HG02610 (cell line): ENCODE results near the gene LY9.
"Not testable (repeated sequence)": the region's sequence is repeated elsewhere in the genome, so short reads cannot be mapped to it uniquely, and the experiment has no call there.

Experiments
- ATAC-seq: cut with Tn5 transposase; IDR thresholded peaks from one replicate; pipeline ENCODE4 v1.9.1; 2021; ENCODE audit warnings: mild to moderate bottlenecking, moderate library complexity; ENCODE audit not compliant: unreplicated experiment

LY9 gene

DNA sequence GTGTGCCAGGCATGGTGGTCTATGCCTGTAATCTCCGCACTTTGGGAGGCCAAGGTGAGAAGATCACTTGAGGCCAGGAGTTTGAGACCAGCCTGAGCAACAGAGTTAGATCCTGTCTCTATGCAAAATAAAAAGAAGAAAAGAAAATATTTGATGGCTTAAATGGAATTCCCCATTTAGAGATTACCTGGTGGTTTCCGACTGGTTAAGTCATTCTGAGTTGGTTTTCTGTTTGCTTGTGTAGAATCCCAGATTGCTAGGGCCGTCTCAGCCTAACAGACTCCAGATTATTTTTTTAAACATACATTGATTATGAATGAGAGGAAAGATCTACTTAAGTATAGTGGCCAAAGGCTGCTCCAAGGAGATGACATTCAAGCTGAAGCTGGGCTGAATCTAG is 22.9 kb upstream of the LY9 start:
- no peak for ATAC-seq

DNA sequence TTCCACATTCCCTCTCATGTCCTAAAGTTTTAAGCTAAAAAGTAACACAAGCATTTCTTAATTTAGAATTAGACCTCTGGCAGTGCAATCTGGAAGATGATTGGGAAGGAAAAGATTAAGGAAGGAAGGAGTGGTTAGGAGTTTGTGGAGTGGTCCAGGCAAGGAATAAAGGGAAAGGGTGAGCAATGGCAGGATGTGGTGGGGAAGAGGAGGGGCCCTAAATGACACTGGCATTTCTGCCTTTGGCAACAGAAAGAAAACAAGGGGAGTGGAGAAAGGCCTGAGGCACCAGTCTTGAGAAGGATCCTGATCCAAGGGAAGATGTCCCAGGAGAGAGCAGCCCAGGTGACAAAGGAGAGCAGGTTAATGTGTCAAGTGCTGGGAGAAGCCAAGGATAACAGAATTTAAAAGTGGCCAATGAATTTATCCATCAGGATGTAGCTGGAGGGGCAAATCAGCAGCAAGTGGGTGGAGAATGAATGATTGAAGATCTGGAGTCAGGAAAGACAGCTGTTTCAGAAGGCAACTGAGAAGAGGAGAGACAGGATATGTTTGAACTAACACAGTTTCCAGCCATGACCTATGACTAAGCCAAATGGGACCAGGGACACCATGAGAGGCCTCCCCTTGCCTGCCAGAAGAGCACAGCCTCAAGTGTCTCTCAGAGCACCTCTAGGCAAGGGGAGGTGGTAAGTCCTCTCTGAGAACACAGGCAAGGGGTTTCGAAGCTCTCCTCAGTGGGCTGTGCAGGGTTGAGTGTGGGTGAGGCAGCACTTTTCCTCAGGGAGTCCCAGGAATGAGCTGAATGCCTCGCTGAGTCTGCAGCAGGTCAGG is 20.9 kb upstream of the LY9 start:
- ATAC-seq, result no peak

DNA sequence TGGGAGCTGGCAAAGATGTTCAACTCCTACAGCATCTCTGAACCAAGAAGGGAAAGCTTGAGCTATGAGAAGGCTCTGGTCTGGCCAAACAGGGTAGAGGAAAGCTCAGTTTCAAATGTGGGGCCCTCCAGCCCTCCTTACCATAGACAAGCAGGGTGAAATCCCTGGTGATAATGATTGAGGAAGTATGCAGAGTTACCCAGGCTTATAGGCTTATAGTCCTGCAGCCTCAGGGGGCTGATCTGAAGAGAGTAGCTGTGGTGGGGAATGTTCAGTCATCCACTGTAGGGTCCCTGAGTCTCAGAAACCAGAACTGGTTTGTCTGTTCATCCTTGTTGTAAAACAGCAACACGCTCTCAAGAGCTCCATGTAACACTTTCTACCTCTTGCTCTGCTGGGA is 19.8 kb upstream of the LY9 start:
- ATAC-seq, result peak; percentile 44

DNA sequence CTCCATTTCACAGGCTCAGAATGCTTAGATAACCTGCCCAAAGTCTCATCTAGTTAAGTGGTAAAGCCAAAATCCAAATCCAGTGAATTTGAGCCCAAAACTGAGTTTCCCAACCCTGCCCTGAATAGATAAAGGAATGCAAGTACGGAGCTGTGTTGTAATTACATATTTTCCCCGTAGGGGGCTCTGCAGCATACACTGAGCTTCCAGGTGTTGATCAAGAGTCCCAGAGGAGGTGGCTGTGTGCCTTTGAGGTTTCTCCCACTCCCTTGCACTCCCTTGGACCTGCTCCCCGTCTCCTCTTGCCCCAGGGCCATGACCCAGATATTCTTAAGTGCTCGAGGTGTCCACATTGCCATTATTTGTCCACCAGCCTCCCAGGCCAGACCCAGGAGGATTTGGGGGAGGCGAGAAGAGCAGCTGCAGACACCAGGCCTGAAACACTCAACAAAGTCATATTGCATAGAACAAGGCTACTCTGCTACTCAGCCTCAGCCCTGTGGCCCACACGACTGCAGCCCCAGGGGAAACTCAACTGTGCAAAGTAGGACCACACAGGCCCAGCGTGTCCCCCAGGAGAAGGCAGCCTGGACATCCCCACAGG is 18.4 kb upstream of the LY9 start:
- no peak for ATAC-seq

DNA sequence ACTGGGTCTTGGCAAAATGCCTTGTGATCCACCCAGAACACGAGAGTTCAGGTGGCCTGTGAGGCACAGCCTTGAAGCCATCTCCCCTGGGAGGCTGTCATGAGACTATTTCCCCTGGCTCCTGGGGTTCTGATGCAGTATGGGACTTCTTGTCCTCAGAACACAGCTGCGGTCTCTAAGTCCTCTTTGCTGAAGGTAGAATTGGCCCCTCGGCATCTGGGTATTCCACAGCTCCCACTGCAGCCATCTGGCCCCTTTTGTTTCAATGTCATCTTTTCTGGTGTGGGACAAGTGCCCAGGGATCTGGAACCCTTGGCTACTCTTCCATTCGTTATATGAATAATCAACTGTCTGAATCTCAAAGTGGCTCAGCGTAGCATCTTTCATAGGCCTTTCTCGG is 17.0 kb upstream of the LY9 start:
- no peak for ATAC-seq

DNA sequence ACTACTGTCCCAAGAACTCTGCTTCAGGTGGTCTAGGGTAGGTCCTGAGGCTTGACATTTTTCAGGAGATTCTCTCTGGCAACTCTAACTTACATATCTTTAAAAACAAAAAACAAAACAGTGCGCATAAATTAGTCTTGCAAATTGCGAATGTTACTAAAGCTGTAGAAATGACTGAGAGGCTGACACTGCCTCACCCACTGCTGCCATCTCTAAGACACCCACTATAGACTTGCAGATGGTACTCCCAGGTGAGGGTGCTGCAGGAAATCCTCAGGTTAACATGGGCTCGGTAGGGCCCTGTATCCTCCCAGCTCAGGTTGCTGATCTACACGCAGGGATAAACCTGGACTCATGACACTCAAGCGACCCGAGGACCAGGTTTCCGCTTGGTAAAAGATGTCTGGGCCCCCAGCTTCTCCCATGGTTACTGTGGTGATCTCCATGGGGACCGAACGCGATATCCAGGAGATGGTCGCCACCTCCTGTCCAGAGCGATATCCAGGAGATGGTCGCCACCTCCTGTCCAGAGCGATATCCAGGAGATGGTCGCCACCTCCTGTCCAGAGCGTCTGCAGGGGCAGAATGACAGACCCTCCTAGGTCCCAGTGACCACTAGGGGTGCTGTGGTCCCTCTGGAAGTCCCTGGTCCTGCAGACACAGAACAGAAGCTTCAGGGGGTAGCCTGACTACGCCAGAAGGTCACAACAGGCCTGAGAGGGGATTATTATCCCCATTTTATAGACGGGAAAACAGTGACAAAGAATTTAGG is 16.2 kb upstream of the LY9 start:
- ATAC-seq, result no peak

DNA sequence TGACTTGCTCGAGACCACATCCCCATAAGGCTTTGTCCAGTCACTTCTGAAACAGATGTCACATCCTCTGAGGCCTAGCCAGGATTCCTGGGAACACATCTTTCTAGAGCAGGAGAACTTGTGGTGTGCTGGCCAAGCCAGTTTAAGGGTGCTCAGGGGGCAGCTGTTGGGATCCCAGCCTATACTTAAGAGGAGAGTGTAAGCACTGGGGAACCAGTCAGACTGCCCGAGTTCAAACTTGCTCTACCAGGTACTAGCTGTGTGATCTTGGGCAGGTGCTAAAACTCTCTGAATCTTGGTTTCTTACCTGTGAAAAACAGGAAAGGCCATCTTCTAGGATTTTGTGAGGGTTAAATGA is 15.6 kb upstream of the LY9 start:
- no peak for ATAC-seq

DNA sequence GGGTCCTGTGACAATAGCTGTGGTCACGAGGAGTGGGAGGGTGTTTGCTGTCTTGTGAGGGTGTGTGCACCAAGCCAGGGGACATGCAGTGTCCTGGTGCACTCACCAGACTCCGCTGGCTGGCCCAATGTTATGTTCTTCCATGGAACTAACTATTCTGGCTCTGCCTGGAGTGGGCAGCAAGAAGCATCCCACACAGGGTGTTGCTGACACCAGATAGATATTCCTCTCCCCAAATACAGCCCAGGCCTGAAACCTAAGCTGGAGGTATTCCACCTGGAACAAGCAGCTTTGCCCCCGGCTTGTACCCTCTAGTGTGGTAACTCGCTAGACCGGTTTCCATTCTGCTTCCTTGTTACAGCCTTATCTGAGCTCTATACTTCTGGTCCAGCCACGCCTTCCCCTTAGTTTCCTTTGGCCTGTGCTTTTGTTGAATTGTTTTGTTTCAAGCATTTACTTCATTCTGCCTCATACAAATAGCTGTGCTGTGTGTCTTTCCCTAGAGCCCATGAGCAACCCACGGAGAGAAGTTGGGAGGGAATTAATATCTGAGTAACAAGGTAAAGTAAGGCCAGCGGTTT is 14.7 kb upstream of the LY9 start:
- ATAC-seq, result no peak

DNA sequence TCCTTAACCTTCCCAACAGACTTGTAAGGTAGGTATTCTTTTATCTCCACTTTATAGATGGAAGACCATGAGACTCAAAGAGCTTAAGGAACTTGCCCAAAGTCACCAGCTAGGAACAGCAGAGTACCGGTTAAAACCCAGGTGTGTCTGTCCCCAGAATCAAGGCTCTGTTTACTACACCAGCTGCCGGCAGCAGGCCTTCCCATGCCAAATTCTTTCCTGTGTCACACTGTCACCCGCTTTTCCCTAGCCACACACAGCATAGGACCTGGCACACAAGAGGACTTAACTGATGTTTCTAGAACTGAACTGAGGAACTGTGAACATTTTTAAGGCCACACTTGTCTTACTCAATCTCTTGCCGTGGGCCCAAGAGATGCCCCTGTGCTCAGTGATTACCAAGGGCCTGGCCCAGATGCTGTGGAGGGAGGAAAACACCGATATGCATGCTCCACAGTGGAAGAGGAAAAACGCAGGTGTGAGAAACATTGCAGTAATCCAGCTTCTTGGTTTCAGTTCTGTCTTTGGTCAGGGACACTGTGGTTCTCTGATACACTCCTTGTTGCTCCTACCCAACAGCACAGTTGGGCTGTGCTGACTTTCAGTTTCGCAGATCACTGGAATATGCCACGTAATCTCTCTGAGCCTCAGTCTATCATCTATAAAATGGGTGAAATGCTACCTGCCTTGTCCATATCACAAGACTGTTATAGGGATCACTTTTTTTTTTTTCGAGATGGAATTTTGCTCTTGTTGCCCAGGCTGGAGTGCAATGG is 13.9 kb upstream of the LY9 start:
- ATAC-seq, result peak; percentile 86

DNA sequence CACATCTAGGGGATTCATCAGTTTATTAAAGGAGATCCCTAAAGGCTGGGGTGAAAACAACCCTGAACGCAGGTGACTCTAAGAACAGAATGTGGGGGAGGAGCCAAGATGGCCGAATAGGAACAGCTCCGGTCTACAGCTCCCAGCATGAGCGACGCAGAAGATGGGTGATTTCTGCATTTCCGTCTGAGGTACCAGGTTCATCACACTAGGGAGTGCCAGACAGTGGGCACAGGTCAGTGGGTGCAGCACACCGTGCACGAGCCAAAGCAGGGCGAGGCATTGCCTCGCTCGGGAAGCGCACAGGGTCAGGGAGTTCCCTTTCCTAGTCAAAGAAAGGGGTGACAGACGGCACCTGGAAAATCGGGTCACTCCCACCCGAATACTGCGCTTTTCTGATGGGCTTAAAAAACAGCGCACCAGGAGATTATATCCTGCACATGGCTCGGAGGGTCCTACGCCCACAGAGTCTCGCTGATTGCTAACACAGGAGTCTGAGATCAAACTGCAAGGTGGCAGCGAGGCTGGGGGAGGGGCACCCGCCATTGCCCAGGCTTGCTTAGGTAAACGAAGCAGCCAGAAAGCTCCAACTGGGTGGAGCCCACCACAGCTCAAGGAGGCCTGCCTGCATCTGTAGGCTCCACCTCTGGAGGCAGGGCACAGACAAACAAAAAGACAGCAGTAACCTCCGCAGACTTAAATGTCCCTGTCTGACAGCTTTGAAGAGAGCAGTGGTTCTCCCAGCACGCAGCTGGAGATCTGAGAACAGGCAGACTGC is 12.8 kb upstream of the LY9 start:
- not testable (repeated sequence) for ATAC-seq

DNA sequence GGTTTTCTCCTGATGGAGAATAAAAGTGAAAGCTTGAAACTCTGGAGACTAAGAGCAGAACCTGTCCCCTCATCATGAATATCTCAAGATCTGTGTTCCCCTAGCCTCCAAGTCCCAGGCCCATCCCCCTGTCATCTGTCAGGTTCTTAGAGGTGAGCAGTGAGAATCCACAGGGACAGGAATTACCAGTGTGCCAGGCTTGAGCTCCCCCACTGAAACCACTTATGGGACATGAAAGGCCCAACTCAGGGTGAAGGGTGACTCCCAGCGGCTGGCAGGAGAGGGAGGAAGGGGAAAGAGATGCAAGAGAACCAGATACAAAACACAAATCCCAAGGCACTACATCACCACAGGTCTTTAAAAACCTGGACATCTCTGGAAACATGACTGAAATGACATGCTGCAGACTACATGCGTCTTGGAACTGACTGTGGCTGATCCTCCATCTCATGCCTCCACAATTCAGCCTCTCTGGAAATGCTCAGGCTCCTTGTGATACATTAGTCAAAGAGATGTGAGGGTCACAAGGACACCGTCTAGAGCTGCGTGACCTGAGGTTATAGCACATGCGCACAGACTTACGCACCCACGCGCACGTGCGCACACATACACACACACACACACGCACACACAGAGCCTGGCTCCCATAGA is 6.8 kb upstream of the LY9 start:
- peak; percentile 3 for ATAC-seq

DNA sequence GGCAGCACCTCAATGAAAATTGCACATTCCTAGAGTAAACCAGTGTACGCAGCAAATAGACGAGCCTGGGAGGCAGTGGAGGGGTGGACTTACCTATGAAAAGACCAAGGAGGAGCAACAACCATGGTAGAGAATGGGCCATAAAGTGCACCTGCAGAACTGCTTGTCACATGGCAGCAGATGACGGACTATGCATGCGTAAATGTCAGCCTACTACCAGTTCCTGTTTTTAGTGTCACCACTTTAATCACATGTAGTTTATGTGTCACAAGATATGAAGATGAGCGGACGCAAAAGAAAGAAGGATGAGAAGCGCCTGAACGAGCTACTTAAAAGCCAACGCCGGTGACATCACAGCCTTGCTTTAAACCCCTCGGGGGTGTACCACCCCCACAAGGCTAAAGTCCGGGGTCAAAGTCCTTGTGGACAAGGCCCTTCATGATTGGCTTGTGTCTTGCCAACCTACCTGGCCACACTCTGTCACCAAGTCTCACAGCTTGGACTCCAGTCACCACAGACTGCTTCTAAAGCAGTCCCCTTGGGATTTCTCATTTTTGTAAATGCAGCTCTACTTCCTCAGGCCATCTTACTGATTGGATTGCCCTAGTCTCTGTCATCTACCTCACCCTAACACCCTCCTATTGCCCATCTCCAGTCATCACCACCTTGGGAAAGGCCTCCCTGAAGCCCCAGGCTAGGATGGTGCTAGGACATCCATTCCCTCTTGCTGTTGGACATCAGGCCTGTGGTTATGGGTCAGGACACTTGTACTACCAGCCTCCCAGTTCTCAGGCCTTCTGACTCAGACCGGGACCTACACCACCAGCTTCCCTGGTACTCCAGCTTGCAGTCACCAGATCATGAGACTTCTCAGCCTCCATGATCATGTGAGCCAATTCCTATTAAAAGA is 6.0 kb upstream of the LY9 start:
- peak; percentile 73 for ATAC-seq

DNA sequence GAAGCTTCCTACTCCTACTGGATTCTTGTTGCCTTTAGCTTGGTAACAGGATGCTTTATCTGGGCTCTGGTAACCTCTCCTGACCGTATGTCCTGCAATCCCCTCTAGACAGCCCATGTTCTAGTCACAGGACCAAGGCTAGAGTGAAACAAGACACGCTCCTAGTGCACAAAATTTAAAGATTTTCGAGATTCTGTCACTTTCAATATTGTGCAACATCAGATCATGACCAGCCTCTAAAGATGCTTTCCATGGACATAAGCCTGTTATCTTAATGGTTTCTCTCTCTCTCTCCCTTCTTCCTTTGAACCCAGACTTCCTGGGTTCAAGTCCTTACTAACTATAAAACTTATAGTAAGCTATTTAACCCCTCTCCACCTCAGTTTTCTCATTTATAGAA is 1.6 kb upstream of the LY9 start:
- ATAC-seq, result no peak

DNA sequence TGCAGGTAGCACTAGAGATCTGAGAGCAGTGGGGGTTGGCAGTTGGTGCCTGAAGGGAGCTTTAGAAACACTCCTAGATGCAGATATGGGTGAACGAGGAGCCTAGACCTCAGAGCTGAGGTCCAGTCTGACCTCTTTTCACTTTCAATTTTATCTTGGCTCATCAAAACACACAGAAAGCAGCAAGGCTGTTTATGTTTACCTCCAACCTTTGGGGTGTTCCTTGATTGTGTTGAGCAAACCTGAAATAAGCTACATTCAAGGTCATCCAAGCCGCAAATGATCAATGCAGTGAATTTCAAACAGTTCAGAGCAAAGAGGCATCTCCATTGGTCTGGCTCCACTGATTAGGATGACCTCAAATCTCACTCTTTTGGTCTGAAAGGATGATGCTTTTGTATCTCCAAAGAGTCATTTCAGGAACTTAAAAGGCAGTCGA is 1.3 kb downstream of the LY9 start:
- no peak for ATAC-seq

DNA sequence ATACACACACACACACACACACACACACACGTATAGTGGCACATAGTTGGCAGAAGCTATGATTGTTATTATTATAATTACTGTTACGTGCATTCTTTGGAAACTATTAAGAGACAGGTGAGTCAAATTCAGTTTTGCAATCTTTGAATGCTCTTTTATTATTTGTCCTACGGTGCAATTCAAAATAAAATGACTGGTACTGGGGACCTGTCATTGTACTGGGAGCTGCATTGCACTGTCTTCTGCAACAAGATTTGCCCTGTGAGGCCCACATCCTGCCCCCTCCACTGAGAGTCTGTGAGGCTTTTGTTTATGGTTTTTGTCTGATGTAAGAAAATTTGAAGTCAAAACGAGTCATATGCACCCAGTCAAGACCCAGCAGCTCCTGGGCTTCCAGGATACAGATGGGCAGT is 1.9 kb downstream of the LY9 start:
- ATAC-seq, result no peak

DNA sequence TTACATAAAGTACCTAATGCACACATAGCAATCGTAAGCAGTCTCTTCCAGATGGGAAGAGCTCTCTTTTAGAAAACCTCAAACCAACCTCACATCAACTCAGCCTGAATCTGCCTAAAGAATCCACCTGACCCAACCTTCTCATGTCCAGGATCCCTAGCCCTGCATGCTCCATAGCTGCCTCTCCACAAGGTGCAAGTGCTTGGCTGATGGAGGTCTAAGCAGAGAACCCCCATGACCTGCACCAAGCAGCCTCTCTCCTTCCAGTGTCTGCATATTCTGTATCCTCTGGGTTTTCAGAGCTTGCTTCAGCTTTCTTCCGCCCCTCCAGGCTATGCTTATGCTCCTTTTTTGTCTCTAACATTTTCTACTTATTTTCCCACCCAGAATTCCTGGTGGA is 2.5 kb downstream of the LY9 start:
- ATAC-seq, result no peak

DNA sequence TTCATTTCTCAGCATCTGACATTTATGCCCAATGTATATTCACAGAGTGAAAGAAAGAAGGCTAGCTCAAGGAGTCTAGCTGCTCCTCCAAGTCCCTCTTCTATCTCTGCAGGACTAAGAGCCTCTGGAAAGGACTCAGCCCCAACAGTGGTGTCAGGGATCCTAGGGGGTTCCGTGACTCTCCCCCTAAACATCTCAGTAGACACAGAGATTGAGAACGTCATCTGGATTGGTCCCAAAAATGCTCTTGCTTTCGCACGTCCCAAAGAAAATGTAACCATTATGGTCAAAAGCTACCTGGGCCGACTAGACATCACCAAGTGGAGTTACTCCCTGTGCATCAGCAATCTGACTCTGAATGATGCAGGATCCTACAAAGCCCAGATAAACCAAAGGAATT is 3.7 kb downstream of the LY9 start:
- ATAC-seq, result no peak

DNA sequence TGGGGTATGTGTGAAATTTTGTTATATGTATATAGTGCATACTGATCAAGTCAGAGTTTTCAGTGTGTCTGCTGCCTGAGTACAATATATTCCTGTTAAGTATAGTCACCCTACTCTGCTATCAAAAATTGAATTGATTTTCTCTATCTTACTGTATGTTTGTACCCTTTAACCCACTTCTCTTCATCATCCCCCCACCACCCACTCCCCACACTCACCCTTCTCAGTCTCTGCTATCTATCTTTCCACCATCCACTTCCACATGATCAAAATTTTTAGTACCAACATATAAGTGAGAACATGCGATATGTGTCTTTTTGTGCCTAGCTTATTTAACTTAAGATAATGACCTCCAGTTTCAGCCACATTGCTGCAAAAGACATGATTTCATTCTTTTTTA is 4.2 kb downstream of the LY9 start:
- ATAC-seq, result no peak
